Gastrocnemius medialis (tissue), 4 donors: ENCODE measurements around the gene TYK2. TPM values are rescaled to one million over a fixed set of nuclear protein-coding genes. Genes with fewer than 3 reads are reported as not detected.
"Not testable (repeated sequence)": the region's sequence is repeated elsewhere in the genome, so short reads cannot be mapped to it uniquely, and the experiment has no call there.

ENCODE experiments used
- ATAC-seq, 2 donors: fragments of 150-250 bp; one replicate each; pipeline ENCODE4 v1.9.1; 2016
- DNase-seq, 2 donors: peaks; one replicate each; pipeline ENCODE4 v3.0.0-alpha.2; 2019
- H3K27ac ChIP-seq, 4 donors: fragments of 200-600 bp; sonication (generic); 1 replicate in 1 of 4; 2 replicates in 3 of 4; pipeline ENCODE4 v1.5.1; 2016 to 2018; ENCODE audit warnings: mild to moderate bottlenecking in 2 of 4, moderate library complexity in 1 of 4
- H3K27me3 ChIP-seq, 3 donors: fragments of 200-600 bp; sonication (generic) in 2 of 3; 1 replicate in 1 of 3; 2 replicates in 2 of 3; pipeline versions ENCODE4 v1.5.1 to v1.6.0; 2016 to 2019; ENCODE audit warnings: mild to moderate bottlenecking in 1 of 3, moderate library complexity in 1 of 3
- H3K36me3 ChIP-seq, 2 donors: fragments of 200-600 bp; sonication (generic) in 1 of 2; one replicate each; pipeline ENCODE4 v1.5.1; 2017 to 2018
- H3K4me1 ChIP-seq, 2 donors: fragments of 200-600 bp; sonication (generic) in 1 of 2; one replicate each; pipeline ENCODE4 v1.5.1; 2016 to 2017; ENCODE audit warnings: mild to moderate bottlenecking in 2 of 2
- H3K4me3 ChIP-seq, 4 donors: fragments of 200-600 bp; sonication (generic) in 3 of 4; 1 replicate in 1 of 4; 2 replicates in 3 of 4; pipeline ENCODE4 v1.5.1; 2016 to 2019; ENCODE audit warnings: mild to moderate bottlenecking in 2 of 4
- H3K9me3 ChIP-seq, 3 donors: fragments of 200-600 bp; sonication (generic) in 2 of 3; 1 replicate in 1 of 3; 2 replicates in 2 of 3; pipeline ENCODE4 v1.5.1; 2016 to 2019
- CTCF ChIP-seq, 5 experiments: fragments of 450-650 bp in 3 of 5; fragments of 200-600 bp in 2 of 5; sonication (generic) in 2 of 5; IDR thresholded peaks in 4 of 5; conservative IDR thresholded peaks in 1 of 5; 1 replicate in 4 of 5; 2 replicates in 1 of 5; pipeline ENCODE4 v1.5.1; 2016 to 2019; ENCODE audit warnings: antibody characterized with exemption in 5 of 5, mild to moderate bottlenecking in 3 of 5, moderate library complexity in 3 of 5
- POLR2A ChIP-seq, 2 donors: fragments of 450-650 bp; IDR thresholded peaks; one replicate each; pipeline ENCODE4 v1.6.1; 2017; ENCODE audit warnings: antibody characterized with exemption in 2 of 2, mild to moderate bottlenecking in 2 of 2, moderate library complexity in 2 of 2
- in situ Hi-C, 4 donors: fragments of 200-750 bp; cut with MboI; loops; one replicate each; pipeline versions ENCODE4 v1.15.0 to v1.8.0; 2017; ENCODE audit warnings: low sequenced_read_pairs in 4 of 4
- intact Hi-C: fragments of 100-400 bp; cut with DNase I; formaldehyde crosslinking; loops from one replicate; pipeline ENCODE4 v1.15.1; 2023; ENCODE audit warnings: low total_unique reads
- total RNA-seq, 4 donors: library from RNA; depleted of rRNA; stranded (reverse); fragments of >200 nt; gene quantifications; one replicate each; pipeline versions ENCODE4 v1.1.0 to v1.2.3, GENCODE V29; 2016

Gene TYK2
- total RNA-seq, 4 donors from 2014 or later = 32.6 to 58.5 (median 50.9) TPM

- in situ Hi-C loops = loop anchor here (5.0 to 25.0 kb wide), 3 partner anchors 122 to 464 kb away; partner anchors contain the start of gene OLFM2 (in 3 of the 4)
Observed at GRCh38 chr19:10388957-10389356, 8.6 kb upstream of the TYK2 start.

GRCh38 chr19:10384580-10384979, 4.2 kb upstream of the TYK2 start:
- no peak for TF ChIP-seq POLR2A (IDR thresholded peaks at IDR 0.05)
- TF ChIP-seq CTCF (IDR thresholded peaks at IDR 0.05 in 4 of 5, conservative IDR thresholded peaks at IDR 0.05 in 1 of 5) = no peak
- H3K4me3 ChIP-seq = no peak overlapping the region
- H3K27ac ChIP-seq = no peak overlapping the region
- intact Hi-C loops = loop anchor here (10.0 kb wide), 1 partner anchor 270 kb away; the partner anchor contains the start of genes EIF3G and P2RY11
- no peaks in the 10 kb centered on the region for H3K36me3 ChIP-seq
- no peak for ATAC-seq
- no peaks in the 10 kb centered on the region for H3K9me3 ChIP-seq
- peaks cover 8 to 15% of the 10 kb centered on the region in 2 donors for H3K4me1 ChIP-seq
- in situ Hi-C loops = loop anchor here (10.0 to 25.0 kb wide), 2 partner anchors 447 to 460 kb away; partner anchors contain the start of gene OLFM2 (in 3 of the 4)
- no peak for DNase-seq
- H3K27me3 ChIP-seq = no peaks in the 10 kb centered on the region

More at GRCh38 chr19:10388957-10389356, 8.6 kb upstream of the TYK2 start:
- Histone ChIP-seq H3K27ac (no peak overlapping the region), H3K36me3 (peaks cover 0 to 32% of the 10 kb centered on the region in 2 donors), H3K4me1 (peaks cover 0 to 7% of the 10 kb centered on the region in 2 donors), H3K4me3 (no peak overlapping the region), H3K27me3 (no peaks in the 10 kb centered on the region), H3K9me3 (no peaks in the 10 kb centered on the region)
- DNase-seq (peak; percentile 64 to 77), ATAC-seq (peak; percentile 72 to 73)
- peak; percentile 87 to 96 (median 92) for TF ChIP-seq CTCF (IDR thresholded peaks at IDR 0.05 in 4 of 5, conservative IDR thresholded peaks at IDR 0.05 in 1 of 5)
- TF ChIP-seq POLR2A (IDR thresholded peaks at IDR 0.05) = no peak
- intact Hi-C loops = loop anchor here (1.0 to 10.0 kb wide), 3 partner anchors 120 to 274 kb away; partner anchors contain the start of genes EIF3G and P2RY11

GRCh38 chr19:10383223-10383499, 2.8 kb upstream of the TYK2 start:
- not testable (repeated sequence) for ATAC-seq, H3K27me3 ChIP-seq, H3K27ac ChIP-seq, DNase-seq, H3K4me3 ChIP-seq, H3K36me3 ChIP-seq, H3K9me3 ChIP-seq
- peaks cover 10 to 14% of the 10 kb centered on the region in 2 donors for H3K4me1 ChIP-seq
- in situ Hi-C loops (loop anchor here (10.0 to 25.0 kb wide), 2 partner anchors 446 to 458 kb away; partner anchors contain the start of gene OLFM2 (in 3 of the 4)), intact Hi-C loops (loop anchor here (10.0 kb wide), 1 partner anchor 268 kb away; the partner anchor contains the start of genes EIF3G and P2RY11)

- Histone ChIP-seq H3K36me3 (peaks cover 0 to 16% of the 10 kb centered on the region in 2 donors), H3K27me3 (no peaks in the 10 kb centered on the region), H3K4me3 (peak overlapping the region; percentile 90 to 98 (median 95)), H3K9me3 (no peaks in the 10 kb centered on the region), H3K27ac (peak overlapping the region; percentile 82 to 92 (median 82)), H3K4me1 (peaks cover 10 to 14% of the 10 kb centered on the region in 2 donors)
- DNase-seq (no peak), ATAC-seq (no peak)
- in situ Hi-C loops = loop anchor here (10.0 to 25.0 kb wide), 2 partner anchors 443 to 455 kb away; partner anchors contain the start of gene OLFM2 (in 3 of the 4)
- intact Hi-C loops = loop anchor here (1.0 to 10.0 kb wide), 3 partner anchors 47 to 265 kb away; partner anchors contain the start of genes EIF3G, FDX2, P2RY11 and RAVER1
- TF ChIP-seq POLR2A (IDR thresholded peaks at IDR 0.05) = no peak
Observed at GRCh38 chr19:10379880-10380312, 476 bp downstream of the TYK2 start.

GRCh38 chr19:10378124-10378523, 2.2 kb downstream of the TYK2 start:
- intact Hi-C loops (no loop called here), in situ Hi-C loops (loop anchor here in 3 of 4 donors (25.0 kb wide), 1 partner anchor 441 kb away; the partner anchor contains the start of gene OLFM2 (in 3 of the 3))
- no peaks in the 10 kb centered on the region for H3K9me3 ChIP-seq
- H3K4me3 ChIP-seq = no peak overlapping the region
- H3K36me3 ChIP-seq = peaks cover 0 to 20% of the 10 kb centered on the region in 2 donors
- no peak overlapping the region for H3K27ac ChIP-seq
- TF ChIP-seq CTCF (IDR thresholded peaks at IDR 0.05 in 4 of 5, conservative IDR thresholded peaks at IDR 0.05 in 1 of 5) (no peak), POLR2A (IDR thresholded peaks at IDR 0.05) (no peak)
- DNase-seq (no peak), ATAC-seq (no peak)
- no peaks in the 10 kb centered on the region for H3K27me3 ChIP-seq
- H3K4me1 ChIP-seq = peaks cover 10 to 14% of the 10 kb centered on the region in 2 donors

- ATAC-seq, H3K4me3 ChIP-seq, H3K9me3 ChIP-seq, intact Hi-C loops, H3K27ac ChIP-seq, DNase-seq, H3K27me3 ChIP-seq: not testable (repeated sequence)
- in situ Hi-C loops = loop anchor here in 3 of 4 donors (25.0 kb wide), 1 partner anchor 440 kb away; the partner anchor contains the start of gene OLFM2 (in 3 of the 3)
- Histone ChIP-seq H3K4me1 (peaks cover 10 to 14% of the 10 kb centered on the region in 2 donors), H3K36me3 (peaks cover 0 to 20% of the 10 kb centered on the region in 2 donors)
Observed at GRCh38 chr19:10377140-10377640, 3.2 kb downstream of the TYK2 start.
